HG03442 (cell line): ENCODE results near the gene XRCC1.

Experiments used
- ATAC-seq: cut with Tn5 transposase; IDR thresholded peaks from one replicate; pipeline ENCODE4 v1.9.1; 2021; ENCODE audit warnings: mild to moderate bottlenecking, moderate library complexity; ENCODE audit not compliant: unreplicated experiment

The XRCC1 gene

GRCh38 chr19:43495082-43495481, 80.2 kb downstream of the XRCC1 start:
- no peak for ATAC-seq
